Psoas muscle (tissue), 8 donors: ENCODE results near the gene MTCH1. TPM values are rescaled to one million over a fixed set of nuclear protein-coding genes. Genes with fewer than 3 reads are reported as not detected.

Experiments
- ATAC-seq, 4 donors: fragments of 200-7000 bp; cut with Tn5 transposase; one replicate each; pipeline ENCODE4 v1.9.1; 2020; ENCODE audit warnings: moderate library complexity in 3 of 4, mild to moderate bottlenecking in 2 of 4
- DNase-seq, 2 donors: peaks; one replicate each; pipeline ENCODE4 v3.0.0-alpha.2; 2020
- H3K27ac ChIP-seq: fragments of 200-600 bp; one replicate; pipeline ENCODE4 v1.8.0; 2022
- H3K27me3 ChIP-seq, 3 donors: fragments of 200-600 bp in 1 of 3; one replicate each; pipeline versions ENCODE4 v1.6.1 to v1.8.0; 2013 to 2022; ENCODE audit warnings: low read length in 2 of 3, mild to moderate bottlenecking in 2 of 3, moderate library complexity in 1 of 3; ENCODE audit not compliant: insufficient read depth in 3 of 3
- H3K36me3 ChIP-seq, 2 donors: fragments of 200-600 bp in 1 of 2; one replicate each; pipeline versions ENCODE4 v1.6.1 to v1.8.0; 2013 to 2022; ENCODE audit warnings: low read depth in 1 of 2, mild to moderate bottlenecking in 1 of 2, moderate library complexity in 1 of 2; ENCODE audit not compliant: insufficient read depth in 1 of 2
- H3K4me1 ChIP-seq: fragments of 200-600 bp; one replicate; pipeline ENCODE4 v1.8.0; 2022
- H3K4me3 ChIP-seq: fragments of 200-600 bp; one replicate; pipeline ENCODE4 v1.8.0; 2022; ENCODE audit warnings: mild to moderate bottlenecking
- H3K9me3 ChIP-seq: fragments of 200-600 bp; one replicate; pipeline ENCODE4 v1.8.0; 2022
- CTCF ChIP-seq: fragments of 200-600 bp; IDR thresholded peaks from one replicate; pipeline ENCODE4 v1.8.0; 2022; ENCODE audit warnings: antibody characterized with exemption
- WGBS, 3 donors: extraction: QIAGEN DNeasy Blood & Tissue Kit; methylation state at CpG; one replicate each; pipeline versions ENCODE4 v1.1.6 to v1.1.7; 2013; 5-methylcytosine and 5-hydroxymethylcytosine counted together
- intact Hi-C, 2 donors: fragments of 100-400 bp; cut with DNase I; formaldehyde crosslinking; loops; one replicate each; pipeline versions ENCODE4 v1.11.0 to v1.14.2; 2022
- polyA plus RNA-seq, 3 donors: library from polyadenylated mRNA; stranded (reverse); fragments of 200-250 nt; gene quantifications; one replicate each; pipeline ENCODE4 v1.2.3, GENCODE V29; 2013
- total RNA-seq, 4 donors: library from RNA; stranded (reverse); fragmentation: NEBNext Ultra II Directional in 2 of 4; extraction: Animal tissue kit (Norgen Biotek cat#: 25700) in 2 of 4; gene quantifications; one replicate each; pipeline versions ENCODE4 v1.2.1 to v1.2.4, GENCODE V29; 2021 to 2023
- donor health status: healthy with polysubstance abuse.
- donor health status: DM: no; HTN: no; CAD: no; lungs with moderate emphysema.
- donor health status: Bipolar disorder and iron deficiency.
- donor health status: healthy.
- donor health status: DM: yes; HTN: yes; CAD: no.
- donor health status: DM: no; HTN: no; CAD: no.
- donor health status: DM: no; HTN: no; CAD: no.
- donor health status: DM: yes; HTN: yes; CAD: no.

MTCH1 gene
- total and polyA plus RNA-seq, 7 donors, result 74.6 to 230 (median 89.2) TPM

GRCh38 chr6:36967301-36967700, 18.7 kb downstream of the MTCH1 start:
- peaks cover 14 to 65% of the 10 kb centered on the region in 2 donors for H3K36me3 ChIP-seq
- intact Hi-C loops, result no loop called here
- H3K4me3 ChIP-seq, result no peak overlapping the region
- ATAC-seq (peak in 3 of 4 donors; percentile 4 to 55 (median 19)), DNase-seq (no peak)
- no peaks in the 10 kb centered on the region for H3K9me3 ChIP-seq
- 54 to 68% (median 57%) methylated on average over 3 of the region's 3 CpGs for WGBS, 3 donors
- no peaks in the 10 kb centered on the region for H3K27me3 ChIP-seq
- TF ChIP-seq CTCF, result no peak
- H3K27ac ChIP-seq, result no peak overlapping the region
- H3K4me1 ChIP-seq, result no peaks in the 10 kb centered on the region

- intact Hi-C loops, result no loop called here
- 75 to 88% (median 81%) methylated on average over 4 of the region's 4 CpGs for WGBS, 3 donors
- ATAC-seq (no peak), DNase-seq (no peak)
- Histone ChIP-seq H3K27ac (no peak overlapping the region), H3K27me3 (no peaks in the 10 kb centered on the region), H3K36me3 (peaks cover 8 to 41% of the 10 kb centered on the region in 2 donors), H3K9me3 (no peaks in the 10 kb centered on the region), H3K4me1 (no peaks in the 10 kb centered on the region), H3K4me3 (no peak overlapping the region)
- TF ChIP-seq CTCF, result no peak
These were observed 21.1 kb downstream of the MTCH1 start for GRCh38 chr6:36964908-36965307.

GRCh38 chr6:36964349-36964748, 21.6 kb downstream of the MTCH1 start:
- no peak for TF ChIP-seq CTCF
- peak in 2 of 4 donors; percentile 16 to 18 for ATAC-seq
- Histone ChIP-seq H3K27me3 (no peaks in the 10 kb centered on the region), H3K4me3 (no peak overlapping the region), H3K9me3 (no peaks in the 10 kb centered on the region), H3K36me3 (peaks cover 8 to 36% of the 10 kb centered on the region in 2 donors), H3K4me1 (no peaks in the 10 kb centered on the region), H3K27ac (no peak overlapping the region)
- 74 to 79% (median 78%) methylated on average over 6 of the region's 6 CpGs for WGBS, 3 donors
- DNase-seq, result no peak
- intact Hi-C loops, result no loop called here

GRCh38 chr6:36963451-36964290, 22.3 kb downstream of the MTCH1 start:
- 57 to 77% (median 60%) methylated on average over 9 to 11 of the region's 11 CpGs for WGBS, 3 donors
- no peak overlapping the region for H3K4me3 ChIP-seq
- H3K4me1 ChIP-seq, result no peaks in the 10 kb centered on the region
- peak in 3 of 4 donors; percentile 4 to 29 (median 27) for ATAC-seq
- peaks cover 5 to 29% of the 10 kb centered on the region in 2 donors for H3K36me3 ChIP-seq
- no peaks in the 10 kb centered on the region for H3K9me3 ChIP-seq
- no peaks in the 10 kb centered on the region for H3K27me3 ChIP-seq
- TF ChIP-seq CTCF, result no peak
- DNase-seq, result no peak
- H3K27ac ChIP-seq, result no peak overlapping the region
- intact Hi-C loops, result no loop called here
